Erythroblast (primary cell): ENCODE results near the gene ARID1B.

Experiments
- GATA1 ChIP-seq: IDR thresholded peaks from 2 replicates; pipeline ENCODE4 v1.6.1; 2011; ENCODE audit warnings: low read depth, mild to moderate bottlenecking, control low read depth, low read length, moderate library complexity
- POLR2A ChIP-seq: IDR thresholded peaks from 2 replicates; pipeline ENCODE4 v1.6.1; 2011; ENCODE audit warnings: mild to moderate bottlenecking, low read length

DNA sequence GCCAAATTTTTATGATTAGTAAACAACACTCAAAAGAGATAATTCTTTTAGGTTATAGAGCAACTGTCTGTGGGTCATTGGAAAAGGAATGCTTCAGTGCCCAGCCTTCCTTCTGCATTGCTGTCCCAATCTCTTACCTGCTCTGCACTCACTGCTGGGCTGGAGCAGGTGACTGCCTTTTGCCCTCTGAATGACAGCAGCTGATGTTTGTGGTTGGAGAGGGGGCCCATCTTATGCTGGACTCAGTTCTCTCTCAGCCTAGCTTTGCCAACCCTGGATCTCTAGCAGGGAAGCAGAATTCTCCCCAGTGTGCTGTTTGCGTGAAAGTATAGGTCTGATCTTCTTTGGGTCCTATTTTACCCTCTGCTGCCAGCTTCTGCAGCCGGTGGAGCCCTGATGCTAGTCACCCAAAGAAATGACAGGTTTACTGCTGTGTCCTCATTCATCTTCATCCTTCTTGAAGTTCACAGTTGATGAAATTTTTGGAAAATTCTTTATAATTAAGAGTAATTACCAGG, 193.5 kb downstream of the ARID1B start:
- no peak for TF ChIP-seq POLR2A
- TF ChIP-seq GATA1: no peak
